Occipital lobe (tissue), 1 donor: ENCODE results near the gene NKG7. TPM values are rescaled to one million over a fixed set of nuclear protein-coding genes. Genes with fewer than 3 reads are reported as not detected.

Experiments used
- total RNA-seq: library from RNA; depleted of rRNA; stranded (reverse); fragments of >200 nt; gene quantifications from one replicate; pipeline ENCODE4 v1.2.3, GENCODE V29; 2014

The NKG7 gene
- total RNA-seq, 1 donor from 2014 or later, result not detected

Other genes starting within 250 kb of the NKG7 start
- gene SIGLEC9, start 247.7 kb downstream of the NKG7 start, total RNA-seq, result 0.78 TPM
- 0.16 TPM for gene SIGLEC7, start 230.4 kb downstream of the NKG7 start, total RNA-seq
- gene CD33, start 147.6 kb downstream of the NKG7 start, total RNA-seq, result 0.16 TPM
- gene SIGLECL1, start 121.6 kb downstream of the NKG7 start, total RNA-seq, result not detected
- 3.0 TPM for gene IGLON5, start 61.0 kb downstream of the NKG7 start, total RNA-seq
- 0.62 TPM for gene VSIG10L, start 30.5 kb downstream of the NKG7 start, total RNA-seq
- gene ETFB, start 6.3 kb downstream of the NKG7 start, total RNA-seq, result 49.8 TPM
- not detected for gene CLDND2, start 3.7 kb downstream of the NKG7 start, total RNA-seq
- not detected for gene LIM2, start 15.3 kb upstream of the NKG7 start, total RNA-seq
- not detected for gene C19orf84, start 17.9 kb upstream of the NKG7 start, total RNA-seq
- 1.6 TPM for gene SIGLEC10, start 45.0 kb upstream of the NKG7 start, total RNA-seq
- 2.0 TPM for gene SIGLEC8, start 85.8 kb upstream of the NKG7 start, total RNA-seq
- not detected for gene CEACAM18, start 105.9 kb upstream of the NKG7 start, total RNA-seq
- gene SIGLEC12, start 129.1 kb upstream of the NKG7 start, total RNA-seq, result not detected
- not detected for gene SIGLEC6, start 159.0 kb upstream of the NKG7 start, total RNA-seq
- gene ZNF175, start 198.6 kb upstream of the NKG7 start, total RNA-seq, result 8.7 TPM